HepG2 (cell line): ENCODE results near the gene HAUS5. TPM values are rescaled to one million over a fixed set of nuclear protein-coding genes. Genes with fewer than 3 reads are reported as not detected.

Experiments used
- ARNTL ChIP-seq: sonication (generic); formaldehyde crosslinking; IDR thresholded peaks from 2 replicates; pipeline ENCODE4 v1.4.0; 2020; ENCODE audit warnings: mild to moderate bottlenecking, missing genetic modification reagents
- DNMT1 ChIP-seq: sonication (generic); formaldehyde crosslinking; IDR thresholded peaks from 2 replicates; pipeline ENCODE4 v1.5.1; 2020; ENCODE audit warnings: mild to moderate bottlenecking, missing genetic modification reagents
- DR1 ChIP-seq: sonication (generic); formaldehyde crosslinking; IDR thresholded peaks from 2 replicates; pipeline ENCODE4 v1.8.0; 2021; ENCODE audit warnings: mild to moderate bottlenecking, missing genetic modification reagents, inconsistent platforms
- HDAC1 ChIP-seq: sonication (generic); formaldehyde crosslinking; IDR thresholded peaks from 2 replicates; pipeline ENCODE4 v1.5.1; 2020; ENCODE audit warnings: mild to moderate bottlenecking, missing genetic modification reagents
- MXD4 ChIP-seq: IDR thresholded peaks from 2 replicates; pipeline ENCODE4 v1.6.1; 2016; ENCODE audit warnings: mild to moderate bottlenecking, missing biosample characterization, missing genetic modification reagents
- PHF8 ChIP-seq: sonication (generic); formaldehyde crosslinking; IDR thresholded peaks from 2 replicates; pipeline ENCODE4 v1.5.0; 2020; ENCODE audit warnings: missing genetic modification reagents
- SP4 ChIP-seq: sonication (generic); formaldehyde crosslinking; IDR thresholded peaks from 2 replicates; pipeline ENCODE4 v1.8.1; 2023; ENCODE audit warnings: mild to moderate bottlenecking, missing genetic modification reagents
- TBX2 ChIP-seq: sonication (generic); formaldehyde crosslinking; IDR thresholded peaks from 2 replicates; pipeline ENCODE4 v1.5.0; 2020; ENCODE audit warnings: missing genetic modification reagents, mild to moderate bottlenecking, borderline replicate concordance
- ZNF160 ChIP-seq: sonication (generic); formaldehyde crosslinking; IDR thresholded peaks from 2 replicates; pipeline ENCODE4 v1.8.0; 2022; ENCODE audit warnings: mild to moderate bottlenecking, inconsistent platforms, missing genetic modification reagents
- ZNF562 ChIP-seq: sonication (generic); formaldehyde crosslinking; IDR thresholded peaks from 2 replicates; pipeline ENCODE4 v1.8.0; 2022; ENCODE audit warnings: missing genetic modification reagents, borderline replicate concordance
- polyA plus RNA-seq, 8 experiments: library from polyadenylated mRNA; depleted of rRNA in 3 of 8; stranded (reverse) in 7 of 8; unstranded in 1 of 8; fragments of >200 nt; fragmentation: Illumina TruSeq in 4 of 8; extraction: Trizol in 4 of 8; gene quantifications; 2 replicates each; pipeline versions ENCODE4 v1.2.1 to v1.2.3, GENCODE V29; 2011 to 2016; ENCODE audit warnings: low read depth in 4 of 8, missing spikeins in 1 of 8, mixed read lengths in 1 of 8; ENCODE audit not compliant: insufficient read depth in 1 of 8
- total RNA-seq, 5 experiments: library from RNA; depleted of rRNA; stranded (reverse); fragments of >200 nt; fragmentation: Illumina TruSeq; extraction: Trizol; gene quantifications; 2 replicates each; pipeline ENCODE4 v1.2.3, GENCODE V29; 2016; ENCODE audit warnings: low read depth in 1 of 5
- TF ChIP-seq, protein P1 (sequence below): sonication (generic); formaldehyde crosslinking; IDR thresholded peaks from 2 replicates; pipeline ENCODE4 v1.4.0; 2020; ENCODE audit warnings: missing genetic modification reagents, mild to moderate bottlenecking, borderline replicate concordance
- TF ChIP-seq, protein P2 (sequence below): IDR thresholded peaks from 2 replicates; pipeline ENCODE4 v1.6.1; 2016; ENCODE audit warnings: low read depth
- TF ChIP-seq, protein P3 (sequence below): sonication (generic); formaldehyde crosslinking; conservative IDR thresholded peaks from 2 replicates; pipeline ENCODE4 v1.8.1; 2023; ENCODE audit warnings: missing genetic modification reagents
- TF ChIP-seq, protein P4 (sequence below): sonication (generic); formaldehyde crosslinking; IDR thresholded peaks from 2 replicates; pipeline ENCODE4 v1.8.0; 2022; ENCODE audit warnings: mild to moderate bottlenecking, missing genetic modification reagents, moderate library complexity
- TF ChIP-seq, protein P5 (sequence below): sonication (generic); formaldehyde crosslinking; conservative IDR thresholded peaks from 2 replicates; pipeline ENCODE4 v1.4.0; 2020; ENCODE audit warnings: mild to moderate bottlenecking, missing genetic modification reagents, moderate library complexity

Gene HAUS5
- total and polyA plus RNA-seq, 2 of the 13 experiments (the other 11 are each of a cell fraction or from before 2014, with no cell fraction given): 10.3 to 17.7 TPM

DNA sequence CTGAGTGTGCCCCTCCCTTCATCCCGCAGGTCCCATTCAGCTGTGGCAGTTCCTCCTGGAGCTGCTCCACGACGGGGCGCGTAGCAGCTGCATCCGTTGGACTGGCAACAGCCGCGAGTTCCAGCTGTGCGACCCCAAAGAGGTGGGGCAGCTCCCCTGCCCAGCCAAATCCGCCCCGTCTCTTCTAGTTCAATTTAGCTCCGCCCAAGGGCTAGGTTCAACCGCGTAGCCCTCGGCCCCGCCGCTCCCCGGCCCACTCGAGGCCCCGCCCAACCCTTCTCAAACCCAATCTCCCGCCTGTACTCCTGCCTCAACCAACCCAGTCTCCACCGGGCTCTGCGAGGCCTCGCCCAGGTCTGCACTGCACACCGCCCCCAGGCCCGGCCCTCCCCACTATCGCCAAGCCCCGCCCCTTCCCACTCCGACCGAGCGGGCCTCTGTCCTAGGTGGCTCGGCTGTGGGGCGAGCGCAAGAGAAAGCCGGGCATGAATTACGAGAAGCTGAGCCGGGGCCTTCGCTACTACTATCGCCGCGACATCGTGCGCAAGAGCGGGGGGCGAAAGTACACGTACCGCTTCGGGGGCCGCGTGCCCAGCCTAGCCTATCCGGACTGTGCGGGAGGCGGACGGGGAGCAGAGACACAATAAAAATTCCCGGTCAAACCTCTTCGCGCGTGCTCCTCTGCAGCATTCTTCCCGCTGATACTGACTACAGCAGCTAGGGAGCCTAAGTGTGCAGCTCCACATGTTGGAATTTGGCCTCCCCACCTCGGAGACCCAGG, 31.9 kb downstream of the HAUS5 start (continued):
- TF ChIP-seq, protein P1, sequence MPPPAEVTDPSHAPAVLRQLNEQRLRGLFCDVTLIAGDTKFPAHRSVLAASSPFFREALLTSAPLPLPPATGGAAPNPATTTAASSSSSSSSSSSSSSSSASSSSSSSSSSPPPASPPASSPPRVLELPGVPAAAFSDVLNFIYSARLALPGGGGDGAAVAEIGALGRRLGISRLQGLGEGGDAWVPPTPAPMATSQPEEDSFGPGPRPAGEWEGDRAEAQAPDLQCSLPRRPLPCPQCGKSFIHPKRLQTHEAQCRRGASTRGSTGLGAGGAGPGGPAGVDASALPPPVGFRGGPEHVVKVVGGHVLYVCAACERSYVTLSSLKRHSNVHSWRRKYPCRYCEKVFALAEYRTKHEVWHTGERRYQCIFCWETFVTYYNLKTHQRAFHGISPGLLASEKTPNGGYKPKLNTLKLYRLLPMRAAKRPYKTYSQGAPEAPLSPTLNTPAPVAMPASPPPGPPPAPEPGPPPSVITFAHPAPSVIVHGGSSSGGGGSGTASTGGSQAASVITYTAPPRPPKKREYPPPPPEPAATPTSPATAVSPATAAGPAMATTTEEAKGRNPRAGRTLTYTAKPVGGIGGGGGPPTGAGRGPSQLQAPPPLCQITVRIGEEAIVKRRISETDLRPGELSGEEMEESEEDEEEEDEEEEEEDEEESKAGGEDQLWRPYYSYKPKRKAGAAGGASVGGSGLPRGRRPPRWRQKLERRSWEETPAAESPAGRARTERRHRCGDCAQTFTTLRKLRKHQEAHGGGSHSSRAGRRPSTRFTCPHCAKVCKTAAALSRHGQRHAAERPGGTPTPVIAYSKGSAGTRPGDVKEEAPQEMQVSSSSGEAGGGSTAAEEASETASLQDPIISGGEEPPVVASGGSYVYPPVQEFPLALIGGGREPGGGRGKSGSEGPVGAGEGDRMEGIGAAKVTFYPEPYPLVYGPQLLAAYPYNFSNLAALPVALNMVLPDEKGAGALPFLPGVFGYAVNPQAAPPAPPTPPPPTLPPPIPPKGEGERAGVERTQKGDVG (CRISPR knock-in tag): 0 out of 2 replicates have a peak, but pooled peaks have one; percentile 24
- TF ChIP-seq ZNF160 (CRISPR knock-in tag) (peak; percentile 20; the same call in 1 of the 2 replicates), HDAC1 (CRISPR knock-in tag) (peak; percentile 69), DNMT1 (CRISPR knock-in tag) (0 out of 2 replicates have a peak, but pooled peaks have one; percentile 21), PHF8 (peak; percentile 58), ZNF562 (CRISPR knock-in tag) (no peak), DR1 (CRISPR knock-in tag) (peak; percentile 59; the same call in 1 of the 2 replicates), SP4 (peak; percentile 78), TBX2 (CRISPR knock-in tag) (0 out of 2 replicates have a peak, but pooled peaks have one; percentile 10), MXD4 (0 out of 2 replicates have a peak, but pooled peaks have one; percentile 70), ARNTL (CRISPR knock-in tag) (0 out of 2 replicates have a peak, but pooled peaks have one; percentile 20)
- TF ChIP-seq, protein P2, sequence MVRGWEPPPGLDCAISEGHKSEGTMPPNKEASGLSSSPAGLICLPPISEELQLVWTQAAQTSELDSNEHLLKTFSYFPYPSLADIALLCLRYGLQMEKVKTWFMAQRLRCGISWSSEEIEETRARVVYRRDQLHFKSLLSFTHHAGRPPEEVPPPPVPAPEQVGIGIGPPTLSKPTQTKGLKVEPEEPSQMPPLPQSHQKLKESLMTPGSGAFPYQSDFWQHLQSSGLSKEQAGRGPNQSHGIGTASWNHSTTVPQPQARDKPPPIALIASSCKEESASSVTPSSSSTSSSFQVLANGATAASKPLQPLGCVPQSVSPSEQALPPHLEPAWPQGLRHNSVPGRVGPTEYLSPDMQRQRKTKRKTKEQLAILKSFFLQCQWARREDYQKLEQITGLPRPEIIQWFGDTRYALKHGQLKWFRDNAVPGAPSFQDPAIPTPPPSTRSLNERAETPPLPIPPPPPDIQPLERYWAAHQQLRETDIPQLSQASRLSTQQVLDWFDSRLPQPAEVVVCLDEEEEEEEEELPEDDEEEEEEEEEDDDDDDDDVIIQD (CRISPR knock-in tag): 0 out of 2 replicates have a peak, but pooled peaks have one; percentile 14
- TF ChIP-seq, protein P3, sequence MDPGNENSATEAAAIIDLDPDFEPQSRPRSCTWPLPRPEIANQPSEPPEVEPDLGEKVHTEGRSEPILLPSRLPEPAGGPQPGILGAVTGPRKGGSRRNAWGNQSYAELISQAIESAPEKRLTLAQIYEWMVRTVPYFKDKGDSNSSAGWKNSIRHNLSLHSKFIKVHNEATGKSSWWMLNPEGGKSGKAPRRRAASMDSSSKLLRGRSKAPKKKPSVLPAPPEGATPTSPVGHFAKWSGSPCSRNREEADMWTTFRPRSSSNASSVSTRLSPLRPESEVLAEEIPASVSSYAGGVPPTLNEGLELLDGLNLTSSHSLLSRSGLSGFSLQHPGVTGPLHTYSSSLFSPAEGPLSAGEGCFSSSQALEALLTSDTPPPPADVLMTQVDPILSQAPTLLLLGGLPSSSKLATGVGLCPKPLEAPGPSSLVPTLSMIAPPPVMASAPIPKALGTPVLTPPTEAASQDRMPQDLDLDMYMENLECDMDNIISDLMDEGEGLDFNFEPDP: no peak
- TF ChIP-seq, protein P4, sequence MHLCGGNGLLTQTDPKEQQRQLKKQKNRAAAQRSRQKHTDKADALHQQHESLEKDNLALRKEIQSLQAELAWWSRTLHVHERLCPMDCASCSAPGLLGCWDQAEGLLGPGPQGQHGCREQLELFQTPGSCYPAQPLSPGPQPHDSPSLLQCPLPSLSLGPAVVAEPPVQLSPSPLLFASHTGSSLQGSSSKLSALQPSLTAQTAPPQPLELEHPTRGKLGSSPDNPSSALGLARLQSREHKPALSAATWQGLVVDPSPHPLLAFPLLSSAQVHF (CRISPR knock-in tag): 0 out of 2 replicates have a peak, but pooled peaks have one; percentile 33
- TF ChIP-seq, protein P5, sequence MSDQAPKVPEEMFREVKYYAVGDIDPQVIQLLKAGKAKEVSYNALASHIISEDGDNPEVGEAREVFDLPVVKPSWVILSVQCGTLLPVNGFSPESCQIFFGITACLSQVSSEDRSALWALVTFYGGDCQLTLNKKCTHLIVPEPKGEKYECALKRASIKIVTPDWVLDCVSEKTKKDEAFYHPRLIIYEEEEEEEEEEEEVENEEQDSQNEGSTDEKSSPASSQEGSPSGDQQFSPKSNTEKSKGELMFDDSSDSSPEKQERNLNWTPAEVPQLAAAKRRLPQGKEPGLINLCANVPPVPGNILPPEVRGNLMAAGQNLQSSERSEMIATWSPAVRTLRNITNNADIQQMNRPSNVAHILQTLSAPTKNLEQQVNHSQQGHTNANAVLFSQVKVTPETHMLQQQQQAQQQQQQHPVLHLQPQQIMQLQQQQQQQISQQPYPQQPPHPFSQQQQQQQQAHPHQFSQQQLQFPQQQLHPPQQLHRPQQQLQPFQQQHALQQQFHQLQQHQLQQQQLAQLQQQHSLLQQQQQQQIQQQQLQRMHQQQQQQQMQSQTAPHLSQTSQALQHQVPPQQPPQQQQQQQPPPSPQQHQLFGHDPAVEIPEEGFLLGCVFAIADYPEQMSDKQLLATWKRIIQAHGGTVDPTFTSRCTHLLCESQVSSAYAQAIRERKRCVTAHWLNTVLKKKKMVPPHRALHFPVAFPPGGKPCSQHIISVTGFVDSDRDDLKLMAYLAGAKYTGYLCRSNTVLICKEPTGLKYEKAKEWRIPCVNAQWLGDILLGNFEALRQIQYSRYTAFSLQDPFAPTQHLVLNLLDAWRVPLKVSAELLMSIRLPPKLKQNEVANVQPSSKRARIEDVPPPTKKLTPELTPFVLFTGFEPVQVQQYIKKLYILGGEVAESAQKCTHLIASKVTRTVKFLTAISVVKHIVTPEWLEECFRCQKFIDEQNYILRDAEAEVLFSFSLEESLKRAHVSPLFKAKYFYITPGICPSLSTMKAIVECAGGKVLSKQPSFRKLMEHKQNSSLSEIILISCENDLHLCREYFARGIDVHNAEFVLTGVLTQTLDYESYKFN: peak; percentile 40
